Tibial nerve (tissue), 3 donors: ENCODE results near the gene PIK3R3.

Experiments used
- POLR2A ChIP-seq, 2 donors: fragments of 450-650 bp; IDR thresholded peaks; one replicate each; pipeline ENCODE4 v1.6.1; 2017; ENCODE audit warnings: antibody characterized with exemption in 2 of 2, mild to moderate bottlenecking in 2 of 2, moderate library complexity in 2 of 2
- TF ChIP-seq, protein P1 (sequence below), 5 experiments: fragments of 200-600 bp in 3 of 5; fragments of 450-650 bp in 2 of 5; sonication (generic) in 3 of 5; IDR thresholded peaks; one replicate each; pipeline ENCODE4 v1.5.1; 2016 to 2019; ENCODE audit warnings: antibody characterized with exemption in 5 of 5, mild to moderate bottlenecking in 3 of 5, moderate library complexity in 2 of 5

DNA sequence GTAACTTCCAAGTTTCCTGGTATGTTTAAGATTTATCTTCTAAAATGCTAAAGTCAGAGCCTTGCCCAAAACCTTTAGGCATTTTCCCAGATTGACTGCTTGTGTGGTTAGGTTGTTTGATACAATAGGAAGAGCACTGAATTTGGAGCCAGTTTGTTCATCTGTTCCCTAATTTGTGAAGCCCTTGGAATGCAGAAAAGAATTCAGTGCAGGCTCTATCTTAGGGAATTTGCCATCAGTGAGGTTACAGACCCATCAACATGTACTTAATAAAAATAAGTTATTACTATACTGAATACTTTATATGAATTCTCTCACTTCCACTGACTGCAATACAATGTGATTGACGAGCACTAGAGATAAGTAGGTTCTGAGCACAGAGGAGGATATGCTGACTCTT is 120.2 kb downstream of the PIK3R3 start:
- TF ChIP-seq, protein P1, sequence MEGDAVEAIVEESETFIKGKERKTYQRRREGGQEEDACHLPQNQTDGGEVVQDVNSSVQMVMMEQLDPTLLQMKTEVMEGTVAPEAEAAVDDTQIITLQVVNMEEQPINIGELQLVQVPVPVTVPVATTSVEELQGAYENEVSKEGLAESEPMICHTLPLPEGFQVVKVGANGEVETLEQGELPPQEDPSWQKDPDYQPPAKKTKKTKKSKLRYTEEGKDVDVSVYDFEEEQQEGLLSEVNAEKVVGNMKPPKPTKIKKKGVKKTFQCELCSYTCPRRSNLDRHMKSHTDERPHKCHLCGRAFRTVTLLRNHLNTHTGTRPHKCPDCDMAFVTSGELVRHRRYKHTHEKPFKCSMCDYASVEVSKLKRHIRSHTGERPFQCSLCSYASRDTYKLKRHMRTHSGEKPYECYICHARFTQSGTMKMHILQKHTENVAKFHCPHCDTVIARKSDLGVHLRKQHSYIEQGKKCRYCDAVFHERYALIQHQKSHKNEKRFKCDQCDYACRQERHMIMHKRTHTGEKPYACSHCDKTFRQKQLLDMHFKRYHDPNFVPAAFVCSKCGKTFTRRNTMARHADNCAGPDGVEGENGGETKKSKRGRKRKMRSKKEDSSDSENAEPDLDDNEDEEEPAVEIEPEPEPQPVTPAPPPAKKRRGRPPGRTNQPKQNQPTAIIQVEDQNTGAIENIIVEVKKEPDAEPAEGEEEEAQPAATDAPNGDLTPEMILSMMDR (IDR thresholded peaks at IDR 0.05) = no peak
- TF ChIP-seq POLR2A (IDR thresholded peaks at IDR 0.05) = no peak
